Measurements from ENCODE around the gene TSPAN10.

The TSPAN10 gene

DNA sequence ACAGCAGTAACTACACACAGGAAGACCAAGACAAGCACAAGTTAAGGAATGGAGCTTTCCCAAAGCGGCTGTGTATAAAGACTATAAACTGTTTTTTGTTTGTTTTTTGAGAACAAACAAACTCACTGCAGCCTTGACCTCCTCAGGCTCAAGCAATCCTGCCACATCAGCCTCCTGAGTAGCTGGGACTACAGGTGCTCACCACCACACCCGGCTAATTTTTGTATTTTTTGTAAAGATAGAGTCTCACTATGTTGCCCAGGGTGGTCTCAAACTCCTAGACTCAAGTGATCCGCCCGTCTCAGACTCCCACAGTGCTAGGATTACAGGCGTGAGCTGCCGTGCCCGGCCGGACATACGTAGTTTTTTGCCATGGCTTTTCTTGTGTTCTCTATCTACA lies 23.4 kb downstream of the TSPAN10 start:
- DNase-seq (ENCODE audit: low read depth), result no peak
- TF ChIP-seq, protein P1, sequence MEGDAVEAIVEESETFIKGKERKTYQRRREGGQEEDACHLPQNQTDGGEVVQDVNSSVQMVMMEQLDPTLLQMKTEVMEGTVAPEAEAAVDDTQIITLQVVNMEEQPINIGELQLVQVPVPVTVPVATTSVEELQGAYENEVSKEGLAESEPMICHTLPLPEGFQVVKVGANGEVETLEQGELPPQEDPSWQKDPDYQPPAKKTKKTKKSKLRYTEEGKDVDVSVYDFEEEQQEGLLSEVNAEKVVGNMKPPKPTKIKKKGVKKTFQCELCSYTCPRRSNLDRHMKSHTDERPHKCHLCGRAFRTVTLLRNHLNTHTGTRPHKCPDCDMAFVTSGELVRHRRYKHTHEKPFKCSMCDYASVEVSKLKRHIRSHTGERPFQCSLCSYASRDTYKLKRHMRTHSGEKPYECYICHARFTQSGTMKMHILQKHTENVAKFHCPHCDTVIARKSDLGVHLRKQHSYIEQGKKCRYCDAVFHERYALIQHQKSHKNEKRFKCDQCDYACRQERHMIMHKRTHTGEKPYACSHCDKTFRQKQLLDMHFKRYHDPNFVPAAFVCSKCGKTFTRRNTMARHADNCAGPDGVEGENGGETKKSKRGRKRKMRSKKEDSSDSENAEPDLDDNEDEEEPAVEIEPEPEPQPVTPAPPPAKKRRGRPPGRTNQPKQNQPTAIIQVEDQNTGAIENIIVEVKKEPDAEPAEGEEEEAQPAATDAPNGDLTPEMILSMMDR (conservative IDR thresholded peaks at IDR 0.05; ENCODE audit: low read depth, low read length), result no peak
- H3K4me3 ChIP-seq (ENCODE audit: low read depth, low read length), result no peak overlapping the region

DNA sequence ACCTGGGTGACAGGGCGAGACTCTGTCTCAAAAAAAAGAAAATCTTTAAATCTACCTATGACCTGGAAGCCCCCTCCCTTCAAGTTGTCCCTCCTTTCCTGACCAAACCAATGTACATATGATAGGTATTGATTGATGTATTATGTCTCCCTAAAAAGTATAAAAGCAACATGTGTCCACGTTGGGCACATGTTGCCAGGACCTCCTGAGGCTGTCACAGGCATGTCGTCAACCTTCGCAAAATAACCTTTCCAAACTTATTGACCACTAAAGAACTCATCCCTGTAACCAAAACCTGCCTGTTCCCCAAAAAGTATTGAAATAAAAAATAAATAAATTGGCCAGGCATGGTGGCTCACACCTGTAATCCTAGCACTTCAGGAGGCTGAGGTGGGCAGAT lies 25.0 kb downstream of the TSPAN10 start:
- TF ChIP-seq, protein P1 (conservative IDR thresholded peaks at IDR 0.05; ENCODE audit: low read depth, low read length), result no peak
- H3K4me3 ChIP-seq (ENCODE audit: low read depth, low read length), result no peak overlapping the region
- DNase-seq (ENCODE audit: low read depth), result no peak

DNA sequence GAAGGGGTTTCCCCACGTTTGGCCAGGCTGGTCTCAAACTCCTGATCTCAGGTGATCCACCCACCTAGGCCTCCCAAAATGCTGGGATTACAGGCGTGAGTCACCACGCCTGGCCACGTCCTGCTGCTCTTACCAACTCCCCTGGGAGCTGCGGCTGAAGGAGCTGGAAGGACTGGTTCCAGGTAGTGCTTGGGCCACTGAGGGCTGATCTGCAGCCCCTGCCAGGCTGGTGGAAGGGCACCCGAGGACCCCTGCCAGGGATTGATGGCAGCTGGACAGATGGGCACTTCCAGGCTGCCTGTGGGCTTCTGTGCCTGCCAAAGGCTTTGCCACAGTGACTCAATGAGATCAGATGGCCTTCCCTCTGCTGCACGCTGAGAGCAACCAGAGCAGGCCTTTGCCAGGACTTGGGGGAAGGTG lies 27.1 kb downstream of the TSPAN10 start:
- no peak overlapping the region for H3K4me3 ChIP-seq (ENCODE audit: low read depth, low read length)
- TF ChIP-seq, protein P1 (conservative IDR thresholded peaks at IDR 0.05; ENCODE audit: low read depth, low read length), result no peak
- no peak for DNase-seq (ENCODE audit: low read depth)

DNA sequence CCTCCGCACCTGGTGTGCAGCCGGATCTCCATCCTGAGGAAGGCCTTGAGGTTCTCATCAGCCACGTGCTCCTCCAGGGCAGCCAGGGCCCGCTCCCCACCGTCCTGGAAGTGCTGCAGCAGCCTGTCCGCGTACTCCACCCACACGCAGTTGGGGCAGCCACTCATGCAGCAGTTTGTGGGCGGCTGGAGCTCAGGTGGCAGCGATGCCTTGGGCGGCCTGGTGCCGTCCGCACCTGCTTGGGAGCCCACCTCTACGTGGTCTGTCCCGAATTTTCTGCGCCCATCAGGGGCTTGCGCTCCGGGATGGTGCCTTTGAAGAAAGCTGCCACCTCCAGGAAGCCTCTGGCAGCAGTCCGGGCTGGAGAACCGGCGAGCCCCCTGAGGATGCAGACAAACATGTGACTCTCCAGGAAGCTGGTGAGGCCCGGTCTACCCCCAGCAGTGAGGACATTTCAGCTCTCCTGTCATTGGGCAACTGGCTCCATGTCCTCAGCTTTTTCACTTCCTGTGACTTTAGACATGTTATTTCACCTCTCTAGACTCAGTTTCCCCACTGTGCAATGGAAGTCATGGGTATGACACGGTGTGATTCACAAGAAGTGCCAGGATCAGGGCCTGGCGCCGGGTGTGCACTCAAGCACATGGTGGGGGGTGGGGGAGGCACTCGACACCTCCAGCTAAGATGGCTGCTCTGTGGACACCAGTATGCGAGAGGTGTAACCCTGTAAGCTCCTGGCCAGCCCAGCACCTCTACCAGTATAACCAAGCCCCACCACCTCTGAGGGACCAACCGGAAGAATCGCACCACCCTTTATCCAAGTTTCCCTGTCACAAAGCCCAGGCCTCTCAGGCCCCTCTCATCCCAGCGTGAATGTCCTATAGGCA lies 28.5 kb downstream of the TSPAN10 start:
- TF ChIP-seq, protein P1 (conservative IDR thresholded peaks at IDR 0.05; ENCODE audit: low read depth, low read length), result no peak
- peak; percentile 34 for DNase-seq (ENCODE audit: low read depth)
- H3K4me3 ChIP-seq (ENCODE audit: low read depth, low read length), result peak overlapping the region; percentile 94

DNA sequence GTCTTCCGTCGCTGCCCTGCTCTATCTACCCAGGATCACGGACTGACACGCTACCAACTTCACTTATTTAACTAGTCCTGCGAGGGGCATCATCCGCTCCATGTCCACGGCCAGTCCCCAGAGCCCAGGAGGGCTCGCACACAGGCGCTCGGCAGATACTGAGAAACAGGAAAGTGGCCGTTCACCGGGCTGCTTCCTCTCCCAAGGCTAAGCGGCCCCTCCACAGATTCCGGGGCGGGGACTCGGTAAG lies 29.0 kb downstream of the TSPAN10 start:
- TF ChIP-seq, protein P1 (conservative IDR thresholded peaks at IDR 0.05; ENCODE audit: low read depth, low read length), result no peak
- H3K4me3 ChIP-seq (ENCODE audit: low read depth, low read length), result peak overlapping the region; percentile 94
- DNase-seq (ENCODE audit: low read depth), result peak; percentile 44

DNA sequence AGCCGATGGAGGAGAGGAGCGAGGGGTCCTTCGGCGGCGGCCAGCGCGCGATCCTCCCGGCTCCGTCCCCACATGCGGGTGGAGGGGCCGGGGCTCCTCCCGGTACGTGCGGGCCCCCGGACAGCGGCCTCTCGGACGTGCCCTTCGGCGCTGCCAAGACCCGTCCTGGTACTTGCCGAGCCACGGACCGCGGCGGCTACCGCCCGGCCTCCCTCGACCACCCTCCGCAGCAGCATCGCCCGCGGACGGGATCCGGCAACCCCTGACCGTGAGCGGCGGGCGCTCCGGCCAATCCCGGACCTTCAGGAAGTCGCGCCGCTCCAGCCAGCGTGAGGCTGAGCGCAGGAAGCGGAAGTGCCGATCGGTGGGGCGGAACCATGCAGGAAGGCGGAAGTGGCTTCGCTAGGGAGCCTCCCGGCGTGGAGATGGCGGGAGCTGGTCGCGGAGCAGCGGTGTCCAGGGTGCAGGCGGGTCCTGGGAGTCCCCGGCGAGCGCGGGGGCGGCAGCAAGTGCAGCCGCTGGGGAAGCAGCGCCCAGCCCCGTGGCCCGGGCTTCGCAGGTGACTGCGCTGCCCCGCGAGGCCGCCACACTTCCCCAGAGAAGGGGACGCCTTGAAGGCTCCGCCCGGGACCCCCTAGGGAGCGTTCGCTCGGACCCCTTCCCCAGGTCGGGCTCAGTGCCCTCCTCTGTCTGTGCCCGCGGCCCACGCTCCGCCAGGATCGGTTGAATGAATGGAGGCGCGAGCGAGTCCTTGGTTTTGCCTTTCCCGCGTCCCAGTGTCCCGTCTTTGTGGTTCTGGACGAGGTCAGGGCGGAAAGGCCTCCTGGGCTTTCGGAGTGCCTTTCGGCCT lies 29.6 kb downstream of the TSPAN10 start, which contains the start of the genes CCDC137 and OXLD1:
Gene CCDC137 (plus strand): TSS at position 396 of the 850 bp plus-strand sequence. CDS start 30 bp downstream, at position 426.
Gene OXLD1 (minus strand): TSS at position 264 of the 850 bp plus-strand sequence. CDS start 28 bp downstream, at position 236.
- peak; percentile 98 for DNase-seq (ENCODE audit: low read depth)
- TF ChIP-seq, protein P1 (conservative IDR thresholded peaks at IDR 0.05; ENCODE audit: low read depth, low read length), result no peak
- H3K4me3 ChIP-seq (ENCODE audit: low read depth, low read length), result peak within 1 kb of the TSS; percentile 94

All from choroid plexus epithelial cell (primary cell).